GM21786 (cell line): ENCODE data around the gene COL23A1.

Experiments
- ATAC-seq: cut with Tn5 transposase; IDR thresholded peaks from one replicate; pipeline ENCODE4 v1.9.1; 2021; ENCODE audit not compliant: unreplicated experiment

Gene COL23A1

GRCh38 chr5:178278358-178279023 lies 311.7 kb downstream of the COL23A1 start:
- no peak for ATAC-seq

GRCh38 chr5:178277866-178278265 lies 312.3 kb downstream of the COL23A1 start:
- no peak for ATAC-seq

- ATAC-seq: no peak
Observed at GRCh38 chr5:178277346-178277745, 312.8 kb downstream of the COL23A1 start.

- ATAC-seq: no peak
Observed at GRCh38 chr5:178274781-178275537, 315.2 kb downstream of the COL23A1 start.

GRCh38 chr5:178273665-178274541 lies 316.3 kb downstream of the COL23A1 start:
- ATAC-seq: no peak

- ATAC-seq: no peak
Observed at GRCh38 chr5:178273041-178273440, 317.2 kb downstream of the COL23A1 start.

GRCh38 chr5:178272591-178272990 lies 317.6 kb downstream of the COL23A1 start:
- no peak for ATAC-seq

- ATAC-seq: no peak
Observed at GRCh38 chr5:178271726-178272479, 318.3 kb downstream of the COL23A1 start.

GRCh38 chr5:178271231-178271630 lies 319.0 kb downstream of the COL23A1 start:
- ATAC-seq: no peak

GRCh38 chr5:178269499-178269898 lies 320.7 kb downstream of the COL23A1 start:
- no peak for ATAC-seq

GRCh38 chr5:178267876-178268275 lies 322.3 kb downstream of the COL23A1 start:
- ATAC-seq: no peak

GRCh38 chr5:178267245-178267644 lies 322.9 kb downstream of the COL23A1 start:
- no peak for ATAC-seq

GRCh38 chr5:178266581-178266980 lies 323.6 kb downstream of the COL23A1 start:
- no peak for ATAC-seq

GRCh38 chr5:178265746-178266145 lies 324.4 kb downstream of the COL23A1 start:
- ATAC-seq: no peak

GRCh38 chr5:178264044-178264443 lies 326.1 kb downstream of the COL23A1 start:
- no peak for ATAC-seq

GRCh38 chr5:178261666-178262600 lies 328.3 kb downstream of the COL23A1 start:
- no peak for ATAC-seq

GRCh38 chr5:178259623-178260536 lies 330.3 kb downstream of the COL23A1 start:
- ATAC-seq: no peak

- ATAC-seq: no peak
Observed at GRCh38 chr5:178257650-178258049, 332.5 kb downstream of the COL23A1 start.

- ATAC-seq: no peak
Observed at GRCh38 chr5:178256746-178257145, 333.4 kb downstream of the COL23A1 start.
